ENCODE results near the gene HYI.
A peak's percentile ranks its signal among the peaks of the same experiment; 100 is the strongest.
"Not testable (repeated sequence)": the region's sequence is repeated elsewhere in the genome, so short reads cannot be mapped to it uniquely, and the experiment has no call there.

Gene HYI

GRCh38 chr1:43464681-43465504, 11.2 kb upstream of the HYI start:
- DNase-seq, result no peak

- no peak for DNase-seq
Measured at GRCh38 chr1:43463479-43463878, 9.7 kb upstream of the HYI start.

- no peak for DNase-seq
Measured at GRCh38 chr1:43460988-43461693, 7.4 kb upstream of the HYI start.

GRCh38 chr1:43458379-43458778, 4.6 kb upstream of the HYI start:
- not testable (repeated sequence) for DNase-seq

GRCh38 chr1:43455213-43455889, 1.6 kb upstream of the HYI start:
- DNase-seq, result no peak

GRCh38 chr1:43454270-43455011, 710 bp upstream of the HYI start:
- DNase-seq, result peak in 2 of 4 experiments; percentile 16 to 19

- no peak for DNase-seq
Measured at GRCh38 chr1:43452789-43453441, 816 bp downstream of the HYI start.

- no peak for DNase-seq
Measured at GRCh38 chr1:43451701-43452532, 1.8 kb downstream of the HYI start.

- DNase-seq, result no peak
Measured at GRCh38 chr1:43451157-43451591, 2.6 kb downstream of the HYI start.

- no peak for DNase-seq
Measured at GRCh38 chr1:43450251-43450941, 3.3 kb downstream of the HYI start.

- no peak for DNase-seq
Measured at GRCh38 chr1:43449708-43450069, 4.0 kb downstream of the HYI start.

GRCh38 chr1:43448955-43449707, 4.6 kb downstream of the HYI start:
- no peak for DNase-seq

- no peak for DNase-seq
Measured at GRCh38 chr1:43447891-43448708, 5.6 kb downstream of the HYI start.

- no peak for DNase-seq
Measured at GRCh38 chr1:43446881-43447835, 6.6 kb downstream of the HYI start.

- DNase-seq, result no peak
Measured at GRCh38 chr1:43446388-43446740, 7.4 kb downstream of the HYI start.

GRCh38 chr1:43445606-43446387, 7.9 kb downstream of the HYI start:
- no peak for DNase-seq

- DNase-seq, result no peak
Measured at GRCh38 chr1:43444836-43445235, 8.9 kb downstream of the HYI start.
